ENCODE data around the gene MACROD2.
"Not testable (repeated sequence)": the region's sequence is repeated elsewhere in the genome, so short reads cannot be mapped to it uniquely, and the experiment has no call there.

MACROD2 gene

GRCh38 chr20:15795305-15796019 lies 1800.1 kb downstream of the MACROD2 start:
- no peak overlapping the region for H3K4me3 ChIP-seq (ENCODE audit: control insufficient read depth, low read depth, low read length)
- no peak for TF ChIP-seq CTCF (conservative IDR thresholded peaks at IDR 0.05; ENCODE audit: control insufficient read depth, insufficient read depth, low read depth, low read length)
- DNase-seq (ENCODE audit: low read depth) = no peak

GRCh38 chr20:15799871-15800270 lies 1804.6 kb downstream of the MACROD2 start:
- peak; percentile 78 for DNase-seq (ENCODE audit: low read depth)
- no peak overlapping the region for H3K4me3 ChIP-seq (ENCODE audit: control insufficient read depth, low read depth, low read length)
- TF ChIP-seq CTCF (conservative IDR thresholded peaks at IDR 0.05; ENCODE audit: control insufficient read depth, insufficient read depth, low read depth, low read length) = no peak

GRCh38 chr20:15802020-15802419 lies 1806.7 kb downstream of the MACROD2 start:
- peak; percentile 3 for DNase-seq (ENCODE audit: low read depth)
- no peak for TF ChIP-seq CTCF (conservative IDR thresholded peaks at IDR 0.05; ENCODE audit: control insufficient read depth, insufficient read depth, low read depth, low read length)
- H3K4me3 ChIP-seq (ENCODE audit: control insufficient read depth, low read depth, low read length) = no peak overlapping the region

GRCh38 chr20:15805154-15805553 lies 1809.8 kb downstream of the MACROD2 start:
- no peak for TF ChIP-seq CTCF (conservative IDR thresholded peaks at IDR 0.05; ENCODE audit: control insufficient read depth, insufficient read depth, low read depth, low read length)
- H3K4me3 ChIP-seq (ENCODE audit: control insufficient read depth, low read depth, low read length) = no peak overlapping the region
- DNase-seq (ENCODE audit: low read depth) = no peak

- no peak overlapping the region for H3K4me3 ChIP-seq (ENCODE audit: control insufficient read depth, low read depth, low read length)
- no peak for TF ChIP-seq CTCF (conservative IDR thresholded peaks at IDR 0.05; ENCODE audit: control insufficient read depth, insufficient read depth, low read depth, low read length)
Observed at GRCh38 chr20:15806105-15806504, 1810.8 kb downstream of the MACROD2 start.

GRCh38 chr20:15807271-15807670 lies 1812.0 kb downstream of the MACROD2 start:
- no peak for TF ChIP-seq CTCF (conservative IDR thresholded peaks at IDR 0.05; ENCODE audit: control insufficient read depth, insufficient read depth, low read depth, low read length)
- H3K4me3 ChIP-seq (ENCODE audit: control insufficient read depth, low read depth, low read length) = no peak overlapping the region
- DNase-seq (ENCODE audit: low read depth) = no peak

More at GRCh38 chr20:15806105-15806504, 1810.8 kb downstream of the MACROD2 start:
- no peak for DNase-seq (ENCODE audit: low read depth)

- H3K4me3 ChIP-seq (ENCODE audit: control insufficient read depth, low read depth, low read length); DNase-seq (ENCODE audit: low read depth): not testable (repeated sequence)
Observed at GRCh38 chr20:15807771-15808170, 1812.5 kb downstream of the MACROD2 start.
